Neural cell (in vitro differentiated cells): ENCODE data around the gene NEK6. TPM values are rescaled to one million over a fixed set of nuclear protein-coding genes. Genes with fewer than 3 reads are reported as not detected.

Source experiments
- H2AFZ ChIP-seq: fragments of 200-600, 300-800 bp; sonication (generic), shearing (Covaris generic); 2 replicates; pipeline ENCODE4 v1.6.0; 2014; ENCODE audit warnings: low read depth, mild to moderate bottlenecking, antibody characterized with exemption, low read length, moderate library complexity
- H3F3A ChIP-seq: fragments of 200-600 bp; shearing (Covaris generic); 2 replicates; pipeline ENCODE4 v1.6.1; 2016; ENCODE audit warnings: mild to moderate bottlenecking, moderate library complexity, mixed read lengths, antibody characterized with exemption, low read length; ENCODE audit not compliant: insufficient read depth, poor library complexity, severe bottlenecking
- H3K27ac ChIP-seq: fragments of 200-600, 300-800 bp; sonication (generic), shearing (Covaris generic); 2 replicates; pipeline ENCODE4 v1.5.1; 2014; ENCODE audit warnings: mild to moderate bottlenecking, low read length, moderate library complexity
- H3K27me3 ChIP-seq: fragments of 300-800, 200-600 bp; sonication (generic), shearing (Covaris generic); 2 replicates; pipeline ENCODE4 v1.6.0; 2014; ENCODE audit warnings: mild to moderate bottlenecking, low read depth, low read length, moderate library complexity; ENCODE audit not compliant: insufficient read depth
- H3K36me3 ChIP-seq: fragments of 300-800, 200-600 bp; sonication (generic), shearing (Covaris generic); 2 replicates; pipeline ENCODE4 v1.5.1; 2014; ENCODE audit warnings: mild to moderate bottlenecking, antibody characterized with exemption, low read length, moderate library complexity; ENCODE audit not compliant: insufficient read depth
- H3K4me2 ChIP-seq: fragments of 300-800, 200-600 bp; sonication (generic), shearing (Covaris generic); 2 replicates; pipeline ENCODE4 v1.6.0; 2014; ENCODE audit warnings: mild to moderate bottlenecking, low read length
- H3K4me3 ChIP-seq: fragments of 300-800, 200-600 bp; sonication (generic), shearing (Covaris generic); 2 replicates; pipeline ENCODE4 v1.5.1; 2014; ENCODE audit warnings: mild to moderate bottlenecking, low read length, moderate library complexity
- H3K79me2 ChIP-seq: fragments of 200-600 bp; shearing (Covaris generic); replicated peaks from 2 replicates; pipeline ENCODE4 v1.6.0; 2014; ENCODE audit warnings: mild to moderate bottlenecking, low read length, moderate library complexity; ENCODE audit not compliant: insufficient read depth
- H3K9ac ChIP-seq: fragments of 300-800, 200-600 bp; sonication (generic), shearing (Covaris generic); 2 replicates; pipeline ENCODE4 v1.6.1; 2016; ENCODE audit warnings: mild to moderate bottlenecking, low read length, mixed read lengths
- H3K9me2 ChIP-seq: fragments of 200-600 bp; shearing (Covaris generic); 2 replicates; pipeline ENCODE4 v1.6.1; 2016; ENCODE audit warnings: mild to moderate bottlenecking, low read length, mixed read lengths; ENCODE audit not compliant: insufficient read depth
- H3K9me3 ChIP-seq: fragments of 200-600, 300-800 bp; sonication (generic), shearing (Covaris generic); 2 replicates; pipeline ENCODE4 v1.6.1; 2016; ENCODE audit warnings: mild to moderate bottlenecking, mixed run types, low read length, moderate library complexity, mixed read lengths
- H4K20me1 ChIP-seq: fragments of 200-600 bp; shearing (Covaris generic); 2 replicates; pipeline ENCODE4 v1.6.1; 2016; ENCODE audit warnings: mild to moderate bottlenecking, mixed run types; ENCODE audit not compliant: insufficient read depth
- CTCF ChIP-seq: fragments of 450-650 bp; IDR thresholded peaks from 2 replicates; pipeline ENCODE4 v1.5.1; 2014; ENCODE audit warnings: antibody characterized with exemption, mild to moderate bottlenecking, moderate library complexity; ENCODE audit not compliant: poor library complexity, severe bottlenecking
- EP300 ChIP-seq: fragments of 450-650 bp; conservative IDR thresholded peaks from 2 replicates; pipeline ENCODE4 v1.6.1; 2014; ENCODE audit warnings: antibody characterized with exemption, mild to moderate bottlenecking, moderate library complexity; ENCODE audit not compliant: poor library complexity, severe bottlenecking
- EZH2 ChIP-seq: fragments of 200-600, 300-800 bp; shearing (Covaris generic), sonication (generic); IDR thresholded peaks from 2 replicates; pipeline ENCODE4 v1.6.1; 2014; ENCODE audit warnings: antibody characterized with exemption, low read length, borderline replicate concordance, mild to moderate bottlenecking; ENCODE audit not compliant: insufficient read depth, poor library complexity, severe bottlenecking
- MXI1 ChIP-seq: fragments of 450-650 bp; conservative IDR thresholded peaks from 2 replicates; pipeline ENCODE4 v1.6.1; 2014; ENCODE audit warnings: antibody characterized with exemption, mild to moderate bottlenecking; ENCODE audit not compliant: poor library complexity, severe bottlenecking
- POLR2AphosphoS5 ChIP-seq: IDR thresholded peaks from 2 replicates; pipeline ENCODE4 v1.6.1; 2012
- RAD21 ChIP-seq: fragments of 450-650 bp; conservative IDR thresholded peaks from 2 replicates; pipeline ENCODE4 v1.6.1; 2014; ENCODE audit warnings: antibody characterized with exemption, mild to moderate bottlenecking, moderate library complexity
- SMC3 ChIP-seq: fragments of 450-650 bp; conservative IDR thresholded peaks from 2 replicates; pipeline ENCODE4 v1.6.1; 2014; ENCODE audit warnings: antibody characterized with exemption, mild to moderate bottlenecking, moderate library complexity; ENCODE audit not compliant: poor library complexity
- TAF1 ChIP-seq: IDR thresholded peaks from 2 replicates; pipeline ENCODE4 v1.6.1; 2012; ENCODE audit warnings: low read depth
- polyA plus RNA-seq: library from polyadenylated mRNA; depleted of rRNA; stranded (reverse); fragments of >200 nt; gene quantifications from 2 replicates; pipeline ENCODE4 v1.2.3, GENCODE V29; 2014
- TF ChIP-seq, protein P1 (sequence below): IDR thresholded peaks from 2 replicates; pipeline ENCODE4 v1.6.1; 2012; ENCODE audit warnings: borderline replicate concordance

The NEK6 gene
- polyA plus RNA-seq, 1 donor from 2014 or later: 4.6 TPM

GRCh38 chr9:124358631-124359030, 100.9 kb downstream of the NEK6 start:
- Histone ChIP-seq H4K20me1 (no peaks in the 10 kb centered on the region), H3K27ac (no peak overlapping the region), H3K36me3 (peaks cover 5% of the 10 kb centered on the region), H3K4me3 (no peak overlapping the region), H3K9me2 (no peaks in the 10 kb centered on the region), H3F3A (no peaks in the 10 kb centered on the region), H3K9ac (no peak overlapping the region), H2AFZ (no peak overlapping the region), H3K27me3 (no peaks in the 10 kb centered on the region), H3K9me3 (no peaks in the 10 kb centered on the region), H3K4me2 (no peak overlapping the region), H3K79me2 (peaks cover 9% of the 10 kb centered on the region)
- TF ChIP-seq MXI1 (no peak), RAD21 (no peak), CTCF (no peak), POLR2AphosphoS5 (no peak), EP300 (no peak), SMC3 (no peak), TAF1 (no peak), EZH2 (no peak)
- TF ChIP-seq, protein P1, sequence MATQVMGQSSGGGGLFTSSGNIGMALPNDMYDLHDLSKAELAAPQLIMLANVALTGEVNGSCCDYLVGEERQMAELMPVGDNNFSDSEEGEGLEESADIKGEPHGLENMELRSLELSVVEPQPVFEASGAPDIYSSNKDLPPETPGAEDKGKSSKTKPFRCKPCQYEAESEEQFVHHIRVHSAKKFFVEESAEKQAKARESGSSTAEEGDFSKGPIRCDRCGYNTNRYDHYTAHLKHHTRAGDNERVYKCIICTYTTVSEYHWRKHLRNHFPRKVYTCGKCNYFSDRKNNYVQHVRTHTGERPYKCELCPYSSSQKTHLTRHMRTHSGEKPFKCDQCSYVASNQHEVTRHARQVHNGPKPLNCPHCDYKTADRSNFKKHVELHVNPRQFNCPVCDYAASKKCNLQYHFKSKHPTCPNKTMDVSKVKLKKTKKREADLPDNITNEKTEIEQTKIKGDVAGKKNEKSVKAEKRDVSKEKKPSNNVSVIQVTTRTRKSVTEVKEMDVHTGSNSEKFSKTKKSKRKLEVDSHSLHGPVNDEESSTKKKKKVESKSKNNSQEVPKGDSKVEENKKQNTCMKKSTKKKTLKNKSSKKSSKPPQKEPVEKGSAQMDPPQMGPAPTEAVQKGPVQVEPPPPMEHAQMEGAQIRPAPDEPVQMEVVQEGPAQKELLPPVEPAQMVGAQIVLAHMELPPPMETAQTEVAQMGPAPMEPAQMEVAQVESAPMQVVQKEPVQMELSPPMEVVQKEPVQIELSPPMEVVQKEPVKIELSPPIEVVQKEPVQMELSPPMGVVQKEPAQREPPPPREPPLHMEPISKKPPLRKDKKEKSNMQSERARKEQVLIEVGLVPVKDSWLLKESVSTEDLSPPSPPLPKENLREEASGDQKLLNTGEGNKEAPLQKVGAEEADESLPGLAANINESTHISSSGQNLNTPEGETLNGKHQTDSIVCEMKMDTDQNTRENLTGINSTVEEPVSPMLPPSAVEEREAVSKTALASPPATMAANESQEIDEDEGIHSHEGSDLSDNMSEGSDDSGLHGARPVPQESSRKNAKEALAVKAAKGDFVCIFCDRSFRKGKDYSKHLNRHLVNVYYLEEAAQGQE: no peak

DNA sequence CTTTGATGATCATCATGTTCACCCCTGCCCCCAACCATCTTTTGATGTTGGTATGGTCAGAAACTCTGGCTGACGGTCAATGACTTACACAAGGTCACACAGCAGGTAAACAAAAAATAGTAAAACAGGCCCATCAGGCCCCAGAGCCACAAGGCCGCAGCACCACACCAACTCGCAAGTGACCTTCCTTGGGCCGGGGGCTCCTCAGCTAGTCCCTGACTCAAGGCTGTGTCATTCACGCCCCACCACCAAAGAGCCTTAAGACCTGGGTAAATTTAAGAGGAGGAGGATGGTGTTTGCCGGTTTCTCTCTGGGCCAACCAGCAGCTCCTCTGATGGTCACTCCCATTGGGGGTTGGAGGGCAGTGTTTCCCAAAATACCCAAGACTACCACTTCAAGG, 101.7 kb downstream of the NEK6 start:
- H3K27ac ChIP-seq: no peak overlapping the region
- no peak for TF ChIP-seq EZH2
- TF ChIP-seq SMC3: no peak
- TF ChIP-seq EP300: no peak

More for the DNA sequence above, 101.7 kb downstream of the NEK6 start:
- Histone ChIP-seq H2AFZ (no peak overlapping the region), H3F3A (no peaks in the 10 kb centered on the region), H3K4me3 (no peak overlapping the region), H3K4me2 (no peak overlapping the region), H3K79me2 (peaks cover 9% of the 10 kb centered on the region), H3K36me3 (peaks cover 5% of the 10 kb centered on the region), H3K9me2 (no peaks in the 10 kb centered on the region), H3K9ac (no peak overlapping the region), H4K20me1 (no peaks in the 10 kb centered on the region), H3K27me3 (no peaks in the 10 kb centered on the region), H3K9me3 (no peaks in the 10 kb centered on the region)
